H1 (cell line): ENCODE results near the gene ZNF560. TPM values are rescaled to one million over a fixed set of nuclear protein-coding genes. Genes with fewer than 3 reads are reported as not detected.

Experiments
- CTCF ChIA-PET: fragments of 300-600 bp; sonication (Branson Sonifier 250); formaldehyde crosslinking; loops from one replicate; lab custom pipeline; 2021; ENCODE audit not compliant: partially characterized antibody; lab: Charles Lee
- POLR2A ChIA-PET: fragments of 300-600 bp; sonication (Branson Sonifier 250); formaldehyde crosslinking; loops from one replicate; lab custom pipeline; 2021; ENCODE audit warnings: inconsistent platforms; ENCODE audit not compliant: partially characterized antibody; lab: Charles Lee
- DNase-seq, 2 experiments: peaks; one replicate each; pipeline versions ENCODE4 v3.0.0 to v3.0.0-alpha.2; 2010 to 2022; ENCODE audit warnings: low spot score in 2 of 2, low read depth in 1 of 2, mixed read lengths in 1 of 2
- FAIRE-seq: peaks from 2 replicates; lab custom pipeline; 2011; peaks lifted over from hg19 to GRCh38; lab: Jason Lieb, UNC
- H2AFZ ChIP-seq: 2 replicates; pipeline ENCODE4 v1.8.1; 2012; ENCODE audit warnings: low read length, inconsistent platforms
- H2AK5ac ChIP-seq: 2 replicates; pipeline ENCODE4 v1.6.1; 2013; ENCODE audit warnings: low read depth, low read length
- H2BK120ac ChIP-seq: replicated peaks from 2 replicates; pipeline ENCODE3; 2013; ENCODE audit warnings: low read depth, low read length, inconsistent platforms
- H2BK12ac ChIP-seq: 2 replicates; pipeline ENCODE4 v1.6.1; 2013; ENCODE audit warnings: low read depth, low read length
- H2BK15ac ChIP-seq: 2 replicates; pipeline ENCODE4 v1.6.1; 2013; ENCODE audit warnings: low read length
- H2BK20ac ChIP-seq: 2 replicates; pipeline ENCODE4 v1.6.1; 2013; ENCODE audit warnings: low read length
- H2BK5ac ChIP-seq: 2 replicates; pipeline ENCODE4 v1.6.1; 2013; ENCODE audit warnings: low read depth, low read length
- H3K14ac ChIP-seq: 2 replicates; pipeline ENCODE4 v1.6.1; 2013; ENCODE audit warnings: inconsistent platforms; ENCODE audit not compliant: insufficient read length
- H3K18ac ChIP-seq: 2 replicates; pipeline ENCODE4 v1.6.1; 2013; ENCODE audit warnings: low read length; ENCODE audit errors: extremely low read depth
- H3K23ac ChIP-seq: 2 replicates; pipeline ENCODE4 v1.6.1; 2013; ENCODE audit warnings: inconsistent platforms; ENCODE audit not compliant: insufficient read length
- H3K23me2 ChIP-seq: 2 replicates; pipeline ENCODE4 v1.6.1; 2013; ENCODE audit warnings: low read depth, low read length
- H3K27ac ChIP-seq: 2 replicates; pipeline ENCODE4 v1.6.1; 2011; ENCODE audit warnings: low read depth, low read length, inconsistent platforms
- H3K27me3 ChIP-seq, 4 experiments: replicated peaks in 1 of 4; 1 replicate in 1 of 4; 2 replicates in 3 of 4; pipeline versions ENCODE4 v1.6.1 to v1.8.1; 2011 to 2013; ENCODE audit warnings: low read length in 3 of 4, mild to moderate bottlenecking in 3 of 4, inconsistent platforms in 2 of 4, mixed read lengths in 2 of 4, moderate library complexity in 1 of 4; ENCODE audit not compliant: control insufficient read depth in 3 of 4, insufficient read depth in 3 of 4; ENCODE audit errors: extremely low read depth in 1 of 4
- H3K36me3 ChIP-seq, 4 experiments: 2 replicates each; pipeline versions ENCODE4 v1.6.1 to v1.8.1; 2011 to 2013; ENCODE audit warnings: mild to moderate bottlenecking in 4 of 4, low read length in 3 of 4, moderate library complexity in 2 of 4, control low read depth in 1 of 4, inconsistent platforms in 1 of 4; ENCODE audit not compliant: insufficient read depth in 4 of 4, control insufficient read depth in 2 of 4
- H3K4ac ChIP-seq: replicated peaks from 2 replicates; pipeline ENCODE3; 2013; ENCODE audit warnings: low read length, low read depth, mixed read lengths, inconsistent platforms; ENCODE audit not compliant: insufficient read length
- H3K4me1 ChIP-seq, 4 experiments: replicated peaks in 1 of 4; 1 replicate in 1 of 4; 2 replicates in 3 of 4; pipeline versions ENCODE4 v1.6.1 to v1.8.1; 2011 to 2013; ENCODE audit warnings: low read length in 3 of 4, inconsistent platforms in 2 of 4, mixed read lengths in 1 of 4; ENCODE audit not compliant: insufficient read depth in 4 of 4, control insufficient read depth in 3 of 4
- H3K4me2 ChIP-seq, 2 experiments: 2 replicates each; pipeline versions ENCODE4 v1.6.1 to v1.8.1; 2011 to 2013; ENCODE audit warnings: low read depth in 2 of 2, low read length in 2 of 2, control low read depth in 1 of 2, inconsistent platforms in 1 of 2, mild to moderate bottlenecking in 1 of 2; ENCODE audit not compliant: insufficient read depth in 1 of 2
- H3K4me3 ChIP-seq, 4 experiments: fragments of 200-600, 300-600 bp in 1 of 4; sonication (generic), shearing (Covaris generic), sonication (Bioruptor Twin) in 1 of 4; 2 replicates each; pipeline versions ENCODE4 v1.5.1 to v1.8.1; 2011 to 2016; ENCODE audit warnings: low read length in 4 of 4, low read depth in 3 of 4, control low read depth in 2 of 4, inconsistent platforms in 2 of 4, mild to moderate bottlenecking in 2 of 4, mixed read lengths in 1 of 4, moderate library complexity in 1 of 4; ENCODE audit not compliant: insufficient read depth in 2 of 4; ENCODE audit errors: extremely low read depth in 1 of 4
- H3K56ac ChIP-seq: replicated peaks from 2 replicates; pipeline ENCODE3; 2013; ENCODE audit warnings: low read depth, mild to moderate bottlenecking, mixed read lengths, low read length, inconsistent platforms; ENCODE audit not compliant: insufficient read length
- H3K79me1 ChIP-seq: 2 replicates; pipeline ENCODE4 v1.6.1; 2013; ENCODE audit warnings: low read depth, low read length, control low read depth
- H3K79me2 ChIP-seq, 2 experiments: 2 replicates each; pipeline versions ENCODE4 v1.6.1 to v1.8.1; 2012 to 2013; ENCODE audit warnings: low read length in 2 of 2, mild to moderate bottlenecking in 2 of 2, inconsistent platforms in 1 of 2; ENCODE audit not compliant: insufficient read depth in 2 of 2, control insufficient read depth in 1 of 2
- H3K9ac ChIP-seq, 4 experiments: replicated peaks in 1 of 4; 1 replicate in 1 of 4; 2 replicates in 3 of 4; pipeline versions ENCODE4 v1.6.1 to v1.8.1; 2011 to 2013; ENCODE audit warnings: low read depth in 3 of 4, low read length in 3 of 4, control low read depth in 2 of 4, mild to moderate bottlenecking in 2 of 4, moderate library complexity in 2 of 4, inconsistent platforms in 1 of 4; ENCODE audit errors: extremely low read depth in 1 of 4
- H3K9me3 ChIP-seq, 2 experiments: 2 replicates each; pipeline versions ENCODE4 v1.6.1 to v1.8.1; 2012 to 2013; ENCODE audit warnings: mild to moderate bottlenecking in 2 of 2, moderate library complexity in 2 of 2, control low read depth in 1 of 2, inconsistent platforms in 1 of 2, low read depth in 1 of 2, low read length in 1 of 2, mixed read lengths in 1 of 2; ENCODE audit not compliant: insufficient read depth in 2 of 2
- H4K20me1 ChIP-seq, 2 experiments: replicated peaks in 1 of 2; 2 replicates each; pipeline versions ENCODE3 to v1.8.1; 2011 to 2013; ENCODE audit warnings: inconsistent platforms in 2 of 2, low read length in 2 of 2, mild to moderate bottlenecking in 1 of 2; ENCODE audit not compliant: insufficient read depth in 2 of 2, control insufficient read depth in 1 of 2
- H4K5ac ChIP-seq: 2 replicates; pipeline ENCODE4 v1.6.1; 2013; ENCODE audit warnings: low read length, low read depth, mixed read lengths, inconsistent platforms; ENCODE audit not compliant: insufficient read length
- H4K8ac ChIP-seq: 2 replicates; pipeline ENCODE4 v1.8.0; 2013; ENCODE audit warnings: mild to moderate bottlenecking, moderate library complexity, low read length, inconsistent platforms; ENCODE audit not compliant: insufficient read depth; ENCODE audit errors: extremely low read depth
- H4K91ac ChIP-seq: replicated peaks from 2 replicates; pipeline ENCODE3; 2013; ENCODE audit warnings: low read length, mixed read lengths, inconsistent platforms; ENCODE audit not compliant: insufficient read length
- BRCA1 ChIP-seq: IDR thresholded peaks from 2 replicates; pipeline ENCODE4 v1.6.1; 2012; ENCODE audit warnings: low read depth, low read length, improper control_type of control experiment
- CHD1 ChIP-seq: IDR thresholded peaks from 2 replicates; pipeline ENCODE4 v1.6.1; 2012; ENCODE audit warnings: low read depth, low read length, improper control_type of control experiment
- CHD2 ChIP-seq: IDR thresholded peaks from 2 replicates; pipeline ENCODE4 v1.6.1; 2012; ENCODE audit warnings: low read length, improper control_type of control experiment
- CREB1 ChIP-seq: IDR thresholded peaks from 2 replicates; pipeline ENCODE4 v1.6.1; 2012; ENCODE audit warnings: inconsistent platforms
- POLR2A ChIP-seq, 2 experiments: IDR thresholded peaks; 1 replicate in 1 of 2; 2 replicates in 1 of 2; pipeline ENCODE4 v1.6.1; 2011; ENCODE audit warnings: low read depth in 2 of 2, low read length in 2 of 2, mild to moderate bottlenecking in 2 of 2; ENCODE audit errors: control extremely low read depth in 1 of 2
- POLR2AphosphoS5 ChIP-seq: IDR thresholded peaks from 2 replicates; pipeline ENCODE4 v1.6.1; 2011; ENCODE audit warnings: low read depth, low read length
- RXRA ChIP-seq: IDR thresholded peaks from 2 replicates; pipeline ENCODE4 v1.6.1; 2011; ENCODE audit warnings: low read depth, mild to moderate bottlenecking, low read length, moderate library complexity; ENCODE audit not compliant: insufficient read depth
- SIN3A ChIP-seq, 2 experiments: IDR thresholded peaks in 1 of 2; conservative IDR thresholded peaks in 1 of 2; 2 replicates each; pipeline ENCODE4 v1.6.1; 2011 to 2012; ENCODE audit warnings: low read length in 2 of 2, improper control_type of control experiment in 1 of 2, low read depth in 1 of 2, mild to moderate bottlenecking in 1 of 2
- SIX5 ChIP-seq: IDR thresholded peaks from 2 replicates; pipeline ENCODE4 v1.6.1; 2011; ENCODE audit warnings: mild to moderate bottlenecking, low read depth, low read length
- TAF1 ChIP-seq: IDR thresholded peaks from 2 replicates; pipeline ENCODE4 v1.6.1; 2011; ENCODE audit warnings: mild to moderate bottlenecking, low read depth, low read length
- WGBS, 2 experiments: shearing (Covaris generic) in 1 of 2; methylation state at CpG; one replicate each; pipeline versions ENCODE4 v1.1.6 to v1.1.7; 2013 to 2015; ENCODE audit warnings: low lambda C conversion rate in 2 of 2, mixed read lengths in 2 of 2, inconsistent platforms in 1 of 2, low coverage in 1 of 2, missing lambda C conversion rate in 1 of 2; ENCODE audit not compliant: insufficient replicate concordance in 2 of 2, insufficient coverage in 1 of 2, insufficient read length in 1 of 2; ENCODE audit errors: extremely low coverage in 1 of 2, missing lambda C conversion rate in 1 of 2; 5-methylcytosine and 5-hydroxymethylcytosine counted together
- polyA plus RNA-seq, 7 experiments: library from polyadenylated mRNA; depleted of rRNA in 3 of 7; stranded (reverse) in 5 of 7; unstranded in 2 of 7; fragments of >200 nt in 5 of 7; fragments of 200-250 nt in 2 of 7; gene quantifications; 1 replicate in 5 of 7; 2 replicates in 1 of 7; 4 replicates in 1 of 7; pipeline versions ENCODE4 v1.2.1 to v1.2.3, GENCODE V29; 2011 to 2013; ENCODE audit warnings: missing spikeins in 2 of 7, mixed read lengths in 2 of 7
- total RNA-seq: library from RNA; stranded (reverse); fragmentation: NEBNext Ultra II Directional; extraction: Animal tissue kit (Norgen Biotek cat#: 25700); gene quantifications from 2 replicates; pipeline ENCODE4 v1.2.1, GENCODE V29; 2021
- TF ChIP-seq, protein P1 (sequence below): IDR thresholded peaks from 2 replicates; pipeline ENCODE4 v1.6.1; 2011; ENCODE audit warnings: low read depth, mild to moderate bottlenecking, low read length; ENCODE audit not compliant: insufficient read depth

The ZNF560 gene
- total and polyA plus RNA-seq, 2 of the 8 experiments (the other 6 are each of a cell fraction or from before 2014, with no cell fraction given), result 0.02 TPM; not detected in 1

DNA sequence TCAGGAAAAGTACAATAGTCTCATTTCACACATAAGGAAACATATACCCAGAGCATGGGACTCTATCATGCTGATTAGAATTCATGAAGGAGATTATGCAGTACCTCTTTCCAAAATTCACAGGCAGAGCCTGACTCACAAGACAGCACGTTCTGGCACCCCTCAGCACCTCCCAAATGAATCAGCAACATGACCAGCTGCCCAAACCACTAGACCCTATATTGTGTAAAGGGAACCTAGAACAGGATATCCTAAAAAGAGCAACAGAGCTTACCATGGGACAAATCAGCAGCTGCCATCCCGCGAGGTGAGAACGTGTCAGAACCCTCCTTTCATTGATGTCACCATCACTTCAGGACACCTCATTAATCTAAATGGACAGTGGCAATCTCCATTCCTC is 37.5 kb upstream of the ZNF560 start:
- no peak overlapping the region for H2AK5ac ChIP-seq
- no peak overlapping the region for H3K18ac ChIP-seq
- H3K23me2 ChIP-seq, result no peaks in the 10 kb centered on the region; the same call in 1 of the 2 replicates
- no peak overlapping the region for H2AFZ ChIP-seq
- H4K91ac ChIP-seq, result no peak overlapping the region
- no peak overlapping the region for H3K9ac ChIP-seq
- no peak overlapping the region for H3K4ac ChIP-seq
- H3K27ac ChIP-seq, result no peak overlapping the region
- no peak overlapping the region for H3K56ac ChIP-seq
- peaks cover 24 to 59% (median 43%) of the 10 kb centered on the region in 4 experiments; a peak in 7 of 8 replicates for H3K36me3 ChIP-seq
- H2BK120ac ChIP-seq, result no peak overlapping the region
- no peak overlapping the region for H2BK20ac ChIP-seq
- H3K4me3 ChIP-seq, result no peak overlapping the region
- FAIRE-seq, result no peak
- CTCF ChIA-PET, result interaction anchor here (0.5 to 1.2 kb wide), 3 partner anchors 51 to 285 kb away, joined by 3 read pairs; no protein-coding TSS in a partner anchor
- no peak overlapping the region for H2BK15ac ChIP-seq
- H4K20me1 ChIP-seq, result no peaks in the 10 kb centered on the region
- H3K79me1 ChIP-seq, result peaks cover 2% of the 10 kb centered on the region; the same call in 1 of the 2 replicates
- peaks cover 32 to 44% of the 10 kb centered on the region in 2 experiments for H3K9me3 ChIP-seq
- WGBS, 2 experiments, result 93% methylated on average over 4 of the region's 4 CpGs; no CpG with 5 or more reads in 1 of the 2 experiments
- no peak for DNase-seq
- H3K4me1 ChIP-seq, result no peaks in the 10 kb centered on the region
- no peak overlapping the region for H4K8ac ChIP-seq
- no peak overlapping the region for H4K5ac ChIP-seq
- no peak overlapping the region for H3K14ac ChIP-seq
- H3K4me2 ChIP-seq, result no peak overlapping the region
- H3K23ac ChIP-seq, result no peak overlapping the region
- H3K79me2 ChIP-seq, result peaks cover 4 to 27% of the 10 kb centered on the region in 2 experiments; a peak in 3 of 4 replicates
- H2BK5ac ChIP-seq, result no peak overlapping the region
- TF ChIP-seq POLR2A (IDR thresholded peaks at IDR 0.05; ENCODE audit: control extremely low read depth in 1 of 2, low read depth in 2 of 2, low read length in 2 of 2), result no peak
- no peak for TF ChIP-seq CREB1
- no peak for TF ChIP-seq BRCA1
- no peak for TF ChIP-seq SIN3A (conservative IDR thresholded peaks at IDR 0.05 in 1 of 2, IDR thresholded peaks at IDR 0.05 in 1 of 2; ENCODE audit: low read depth in 1 of 2, low read length in 2 of 2)
- TF ChIP-seq POLR2AphosphoS5, result no peak
- no peak for TF ChIP-seq RXRA
- TF ChIP-seq CHD1, result no peak
- no peak for TF ChIP-seq CHD2
- no peak for TF ChIP-seq TAF1
- TF ChIP-seq SIX5, result no peak
- TF ChIP-seq, protein P1, sequence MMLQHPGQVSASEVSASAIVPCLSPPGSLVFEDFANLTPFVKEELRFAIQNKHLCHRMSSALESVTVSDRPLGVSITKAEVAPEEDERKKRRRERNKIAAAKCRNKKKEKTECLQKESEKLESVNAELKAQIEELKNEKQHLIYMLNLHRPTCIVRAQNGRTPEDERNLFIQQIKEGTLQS, result no peak
- TF ChIP-seq, all 59 proteins: peak for 0
- H2BK12ac ChIP-seq, result no peak overlapping the region
- no peaks in the 10 kb centered on the region for H3K27me3 ChIP-seq
- POLR2A ChIA-PET, result interaction anchor here (0.9 to 1.0 kb wide), 2 partner anchors 9 to 12 kb away, joined by 3 read pairs; no protein-coding TSS in a partner anchor
